Activated CD4-positive, alpha-beta T cell treated with anti-CD3 and anti-CD28 coated beads for 48 hours (primary cell): ENCODE measurements around the gene CNTF.

Source experiments
- DNase-seq: peaks from one replicate; pipeline ENCODE4 v3.0.0-alpha.2; 2020

Gene CNTF

DNA sequence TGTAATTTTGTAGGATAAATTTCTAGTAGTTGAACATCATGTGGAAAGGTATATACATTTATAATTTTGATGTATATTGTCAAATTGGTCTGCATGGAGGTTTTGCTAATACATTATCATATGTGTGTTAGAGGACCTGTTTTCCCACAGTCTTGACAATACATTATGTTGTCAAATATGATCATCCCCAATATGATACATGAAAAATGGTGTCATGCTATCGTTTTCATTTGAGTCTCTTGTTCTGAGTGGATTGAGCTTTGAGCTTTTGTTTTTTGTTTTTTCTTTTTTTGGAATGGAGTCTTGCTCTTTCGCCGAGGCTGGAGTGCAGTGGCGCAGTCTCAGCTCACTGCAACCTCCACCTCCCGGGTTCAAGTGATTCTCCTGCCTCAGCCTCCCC lies 14.1 kb upstream of the CNTF start:
- DNase-seq = no peak

DNA sequence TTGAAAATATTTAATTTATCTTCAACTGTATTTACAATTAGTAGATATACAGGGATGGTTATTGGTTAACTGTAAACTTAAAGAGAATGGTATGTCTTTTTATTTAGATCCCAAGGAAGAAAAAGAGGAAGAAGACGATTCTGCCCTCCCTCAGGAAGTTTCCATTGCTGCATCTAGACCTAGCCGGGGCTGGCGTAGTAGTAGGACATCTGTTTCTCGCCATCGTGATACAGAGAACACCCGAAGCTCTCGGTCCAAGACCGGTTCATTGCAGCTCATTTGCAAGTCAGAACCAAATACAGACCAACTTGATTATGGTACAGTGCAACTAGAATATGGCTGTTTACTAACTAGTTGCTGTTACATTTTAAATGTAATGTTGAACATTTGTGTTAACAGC lies 12.7 kb upstream of the CNTF start:
- no peak for DNase-seq

GRCh38 chr11:58613228-58613627 lies 9.2 kb upstream of the CNTF start:
- no peak for DNase-seq

DNA sequence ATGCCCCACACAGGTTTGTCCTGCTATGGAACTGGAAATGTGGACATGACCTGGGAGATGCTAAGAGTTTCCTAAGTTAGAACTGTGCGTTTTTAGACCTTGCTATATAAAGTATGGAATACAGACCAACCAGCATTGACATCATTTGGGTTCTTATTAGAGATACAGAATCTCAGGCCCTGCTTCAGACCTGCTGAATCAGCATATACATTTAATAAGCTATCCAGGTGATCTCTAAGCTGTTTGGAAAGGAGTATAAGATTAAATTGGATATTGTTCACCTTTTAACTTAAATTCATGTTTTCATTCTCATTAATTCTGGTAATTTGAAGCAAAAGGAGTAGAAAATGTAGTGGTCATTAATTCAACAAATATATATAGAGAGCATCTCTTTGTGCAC lies 6.9 kb upstream of the CNTF start:
- DNase-seq = no peak

DNA sequence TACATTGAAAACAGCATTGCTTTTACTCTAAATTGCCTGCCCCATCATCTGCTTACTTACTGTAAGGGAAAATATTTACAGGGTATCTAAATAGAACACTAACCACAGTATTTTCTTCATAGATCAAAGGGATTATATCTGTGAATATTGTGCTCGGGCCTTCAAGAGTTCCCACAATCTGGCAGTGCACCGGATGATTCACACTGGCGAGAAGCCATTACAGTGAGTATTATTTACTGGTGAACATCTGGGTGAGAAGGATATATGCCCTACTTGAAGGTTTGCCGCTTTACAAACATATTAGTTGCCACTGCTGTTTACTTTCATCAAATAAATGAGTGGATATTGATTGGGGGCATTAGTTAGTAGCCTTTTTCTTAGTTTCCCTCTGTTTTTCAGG lies 5.9 kb upstream of the CNTF start:
- no peak for DNase-seq

DNA sequence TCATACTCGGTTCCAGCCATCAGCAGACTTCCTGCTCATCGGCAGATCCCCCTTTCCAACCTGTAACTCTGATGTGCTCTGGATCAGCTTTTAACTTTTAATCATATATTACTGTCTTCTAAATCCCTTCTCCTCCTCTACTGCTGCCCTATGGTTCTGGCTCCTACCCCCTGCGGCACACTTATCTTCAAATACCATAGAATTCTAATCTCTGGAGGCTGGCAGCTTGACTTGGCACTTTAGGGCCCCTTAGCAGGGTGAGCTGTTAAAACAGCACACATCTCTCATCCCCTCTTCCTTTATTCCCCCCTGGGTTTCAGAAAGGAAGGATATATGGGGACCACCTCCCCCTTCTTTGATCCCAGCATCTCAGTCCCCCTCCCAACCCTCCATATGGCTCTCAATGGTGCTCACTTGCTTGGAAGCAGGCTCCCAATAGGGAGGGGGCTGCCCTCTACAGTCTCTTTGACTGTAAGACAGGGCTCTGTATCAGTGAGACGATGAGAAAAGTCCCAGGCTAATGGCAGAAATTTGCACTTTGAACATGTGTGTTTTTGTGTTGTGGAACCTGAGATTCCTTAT lies 4.4 kb upstream of the CNTF start:
- DNase-seq = no peak

DNA sequence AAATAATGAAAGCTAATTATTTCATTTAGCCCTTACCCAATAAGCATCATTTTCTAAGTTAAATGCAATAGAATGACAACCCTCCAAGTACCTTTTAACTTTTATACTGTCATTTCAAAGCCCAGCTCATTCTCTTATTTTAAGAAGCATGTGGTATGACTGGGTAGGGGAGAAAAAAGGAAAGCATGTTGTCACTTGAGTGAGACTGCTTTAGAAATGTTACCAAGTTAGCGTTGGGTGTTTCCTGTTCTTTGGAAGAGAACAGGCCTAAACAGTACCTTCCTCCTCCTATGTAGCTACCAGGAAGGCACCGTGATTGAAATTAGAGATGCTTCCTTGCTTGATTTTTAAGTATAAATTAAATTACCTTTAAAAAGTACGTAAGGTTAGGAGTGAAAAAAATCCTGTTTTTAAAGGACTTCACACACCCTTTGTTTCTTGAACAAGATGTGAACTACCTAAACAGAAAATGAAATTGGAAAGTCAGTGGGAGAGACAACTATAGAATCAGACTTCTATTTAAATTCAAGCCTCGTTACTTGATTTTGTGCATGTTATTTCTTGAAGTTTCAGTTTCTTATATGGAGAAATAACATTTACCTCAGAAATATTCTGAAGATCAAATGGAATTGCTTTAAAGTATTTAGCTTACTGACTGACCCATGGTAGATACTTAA lies 741 bp upstream of the CNTF start:
- DNase-seq = no peak

DNA sequence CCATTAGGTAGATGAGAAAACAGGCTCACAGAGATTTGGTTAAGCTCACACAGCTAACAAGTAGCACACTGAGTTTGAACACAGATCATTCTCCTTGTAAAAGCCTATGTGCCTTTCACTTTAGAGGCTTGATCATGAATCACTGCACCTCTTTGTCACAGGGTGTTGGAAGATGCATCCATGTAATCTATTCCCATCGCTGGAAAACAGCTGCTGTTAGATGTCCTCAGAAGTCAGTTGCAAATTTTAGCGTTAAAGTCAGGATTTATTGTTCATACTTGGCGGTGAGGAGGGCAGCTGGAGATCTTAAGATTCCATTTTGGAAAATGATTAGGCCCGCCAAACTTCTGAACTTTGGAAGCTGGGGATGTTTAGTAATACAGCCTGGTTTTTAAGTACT lies 2.6 kb downstream of the CNTF start:
- no peak for DNase-seq

GRCh38 chr11:58625826-58626460 lies 3.5 kb downstream of the CNTF start:
- no peak for DNase-seq

DNA sequence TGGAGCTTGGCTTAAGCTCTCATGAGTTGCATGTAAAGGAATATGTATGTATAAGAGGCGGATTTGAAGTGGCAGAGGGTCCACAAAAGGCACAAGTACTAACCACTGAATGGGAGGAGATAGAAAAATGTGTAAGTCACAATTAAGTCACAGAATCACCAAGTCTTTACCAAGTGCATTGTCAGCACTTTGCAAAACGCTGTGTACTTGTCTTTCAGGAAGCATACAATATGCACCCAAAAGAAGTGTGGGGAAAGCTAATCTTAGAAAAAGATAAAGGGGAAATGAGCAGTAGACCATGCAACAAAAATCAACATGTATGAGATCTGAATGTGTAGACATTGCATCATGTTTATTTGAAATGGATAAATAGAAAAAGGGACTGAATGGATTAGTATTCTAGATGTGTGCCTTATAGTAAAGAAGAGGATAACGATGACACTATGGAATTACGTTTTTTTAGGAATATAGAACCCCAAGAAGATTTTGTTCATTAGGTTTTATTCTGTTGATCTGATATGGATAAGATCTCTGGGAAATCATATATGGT lies 4.5 kb downstream of the CNTF start:
- no peak for DNase-seq

DNA sequence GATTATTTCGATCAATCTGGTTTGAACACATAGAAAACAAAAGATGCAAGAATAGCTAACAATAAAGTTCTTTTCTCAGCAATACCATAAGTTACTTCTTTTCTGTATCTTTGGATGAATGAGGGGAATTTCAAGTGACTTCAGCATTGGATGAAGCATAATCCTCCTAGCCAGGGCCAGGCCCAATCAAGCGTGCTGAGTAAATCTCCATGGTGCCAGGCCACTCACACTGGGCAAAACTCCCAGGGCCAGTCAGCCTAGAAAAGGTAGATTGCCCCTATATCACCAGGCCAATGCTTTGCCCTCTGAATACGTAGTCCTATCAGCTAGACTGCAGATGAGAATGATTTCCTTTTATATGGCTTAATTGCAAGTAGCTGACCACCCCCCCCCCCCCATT lies 6.0 kb downstream of the CNTF start:
- DNase-seq = no peak

DNA sequence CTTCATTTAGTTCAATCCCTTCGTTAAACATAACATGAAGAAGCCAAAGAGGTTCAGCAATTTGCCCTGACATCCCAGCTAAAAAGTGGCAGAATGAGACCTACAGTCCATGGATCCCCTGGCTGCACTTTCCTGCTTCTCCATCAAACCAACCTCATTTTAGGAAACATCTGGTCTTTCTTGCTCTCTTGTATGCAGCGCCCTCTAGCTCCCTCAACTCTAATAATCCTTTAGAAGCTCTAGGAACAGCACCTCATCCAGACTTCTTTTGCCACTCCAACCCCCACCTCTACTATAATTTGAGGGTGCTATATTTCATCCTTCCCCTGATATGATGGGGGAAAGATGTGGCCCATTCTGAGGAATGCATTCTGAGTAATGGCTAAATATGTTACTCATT lies 7.4 kb downstream of the CNTF start:
- no peak for DNase-seq

GRCh38 chr11:58631378-58631777 lies 8.9 kb downstream of the CNTF start:
- DNase-seq = no peak

GRCh38 chr11:58632510-58632909 lies 10.0 kb downstream of the CNTF start:
- DNase-seq = no peak

- DNase-seq = no peak
Observed at GRCh38 chr11:58636587-58636986, 14.1 kb downstream of the CNTF start.

DNA sequence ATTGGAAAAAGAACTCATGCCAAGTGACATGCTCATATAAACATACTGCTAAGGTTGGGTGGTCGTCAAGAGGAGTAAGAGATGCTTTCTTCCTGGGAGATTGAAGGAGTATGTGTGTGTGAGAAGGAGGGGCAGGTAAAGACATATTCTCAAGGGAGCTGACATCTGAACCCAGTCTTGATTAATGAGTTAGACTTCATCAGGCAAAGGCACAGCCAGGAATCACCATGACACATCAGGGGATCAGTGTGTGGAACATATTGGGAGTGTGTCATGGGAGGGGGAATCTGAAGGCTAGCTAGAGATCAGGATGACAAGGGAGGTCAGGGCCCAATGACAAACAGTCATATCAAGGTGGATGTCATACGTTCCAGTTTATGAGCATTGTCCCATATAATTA lies 14.9 kb downstream of the CNTF start:
- DNase-seq = no peak

DNA sequence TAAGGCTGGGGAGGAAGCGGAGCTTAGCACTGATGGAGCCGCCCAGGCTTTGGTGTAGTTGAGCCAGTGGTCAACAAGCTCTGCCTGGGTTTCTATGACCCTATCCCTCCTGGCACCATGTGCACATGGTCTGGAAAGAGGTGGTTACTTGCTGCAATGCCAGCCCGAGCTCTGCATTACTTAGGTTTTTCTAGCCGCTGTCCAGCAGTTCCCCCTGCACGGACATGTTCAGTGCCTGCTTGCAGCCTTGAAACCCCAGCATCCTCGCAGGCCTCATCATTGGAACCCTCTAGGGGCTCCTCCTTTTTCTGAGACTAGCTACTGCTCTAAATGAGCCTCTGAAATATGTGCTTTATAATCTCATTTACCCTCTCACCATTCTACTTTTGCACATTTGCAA lies 16.6 kb downstream of the CNTF start:
- no peak for DNase-seq

GRCh38 chr11:58639669-58640068 lies 17.2 kb downstream of the CNTF start:
- DNase-seq = no peak

DNA sequence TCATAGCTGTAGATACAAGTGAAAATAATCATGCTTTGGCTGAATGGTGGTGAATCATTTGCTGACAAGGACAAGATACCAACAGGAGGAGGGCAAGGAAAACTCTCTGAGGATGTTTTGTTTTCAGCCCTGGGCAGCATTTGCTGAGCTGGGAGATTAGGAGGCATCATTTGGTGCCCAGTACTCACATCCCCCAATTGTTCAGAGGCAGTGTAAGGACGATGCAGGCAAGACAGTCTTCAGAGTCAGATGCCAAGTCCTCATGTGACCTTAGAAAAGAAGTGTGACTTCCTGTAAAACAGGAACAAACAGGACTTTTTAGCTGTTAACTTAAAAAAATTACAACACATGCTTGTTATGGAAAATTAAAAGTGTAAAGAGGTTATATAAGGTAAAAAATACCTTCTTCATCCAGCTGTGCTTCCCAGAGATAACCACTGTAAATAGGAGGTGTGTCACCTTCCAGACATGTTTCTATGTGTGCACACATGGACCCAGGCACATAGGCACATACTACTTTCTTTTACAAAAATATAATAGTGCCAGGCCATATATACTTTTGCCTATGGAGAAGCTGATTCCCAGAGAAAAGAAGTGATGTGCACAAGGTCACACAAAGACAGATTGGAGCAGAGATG lies 18.0 kb downstream of the CNTF start:
- DNase-seq = no peak

GRCh38 chr11:58641341-58641740 lies 18.9 kb downstream of the CNTF start:
- DNase-seq = no peak

DNA sequence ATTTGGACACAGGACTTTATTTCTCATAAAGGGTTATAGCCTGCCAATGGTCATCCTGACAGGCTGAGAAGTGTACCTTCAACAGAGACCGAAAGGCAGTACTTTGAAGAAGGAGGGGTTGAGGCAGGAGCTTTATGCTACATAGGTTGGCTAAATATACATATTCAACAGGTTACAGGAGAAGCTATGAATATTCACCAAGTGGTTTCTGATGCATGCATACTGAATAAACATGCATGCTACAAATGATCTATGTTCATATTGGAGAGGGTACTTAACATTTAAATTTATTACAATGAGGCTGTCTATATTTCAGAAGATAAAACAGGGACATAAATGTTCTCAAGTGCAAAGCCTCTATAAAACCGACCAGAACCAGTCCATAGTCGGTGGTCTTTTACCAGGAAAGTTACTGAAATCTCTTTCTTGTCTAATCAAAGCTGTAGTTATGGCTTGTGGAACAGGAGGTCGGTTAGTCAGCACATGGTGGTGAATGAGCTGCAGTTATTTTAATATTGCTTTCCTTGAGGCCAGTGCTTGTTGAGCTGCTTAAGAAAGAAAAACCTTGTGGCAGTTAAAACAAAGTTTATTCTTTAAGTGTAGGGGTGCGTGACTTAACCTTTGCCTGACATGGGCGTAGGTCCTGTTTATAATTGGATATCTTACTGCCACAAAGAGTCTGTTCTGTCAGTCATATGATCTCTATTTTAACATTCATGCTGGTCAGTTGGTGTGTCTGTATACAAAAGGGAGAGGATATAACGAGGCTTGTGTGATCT lies 19.5 kb downstream of the CNTF start:
- no peak for DNase-seq

DNA sequence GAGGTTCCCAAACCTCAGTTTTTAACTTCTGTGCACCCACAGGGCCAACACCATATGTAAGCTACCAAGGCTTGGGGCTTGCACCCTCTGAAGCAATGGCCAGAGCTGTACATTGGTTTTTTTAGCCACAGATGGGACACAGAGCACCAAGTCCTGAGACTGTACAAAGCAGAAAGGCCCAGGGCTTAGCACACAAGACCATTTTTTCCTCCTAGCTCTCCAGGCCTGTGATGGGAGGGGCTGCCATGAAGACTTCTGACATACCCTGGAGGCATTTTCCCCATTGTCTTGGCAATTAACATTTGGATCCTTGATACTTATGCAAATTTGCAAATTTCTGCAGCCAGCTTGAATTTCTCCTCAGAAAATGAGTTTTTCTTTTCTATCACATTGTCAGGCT lies 23.4 kb downstream of the CNTF start:
- DNase-seq = no peak

DNA sequence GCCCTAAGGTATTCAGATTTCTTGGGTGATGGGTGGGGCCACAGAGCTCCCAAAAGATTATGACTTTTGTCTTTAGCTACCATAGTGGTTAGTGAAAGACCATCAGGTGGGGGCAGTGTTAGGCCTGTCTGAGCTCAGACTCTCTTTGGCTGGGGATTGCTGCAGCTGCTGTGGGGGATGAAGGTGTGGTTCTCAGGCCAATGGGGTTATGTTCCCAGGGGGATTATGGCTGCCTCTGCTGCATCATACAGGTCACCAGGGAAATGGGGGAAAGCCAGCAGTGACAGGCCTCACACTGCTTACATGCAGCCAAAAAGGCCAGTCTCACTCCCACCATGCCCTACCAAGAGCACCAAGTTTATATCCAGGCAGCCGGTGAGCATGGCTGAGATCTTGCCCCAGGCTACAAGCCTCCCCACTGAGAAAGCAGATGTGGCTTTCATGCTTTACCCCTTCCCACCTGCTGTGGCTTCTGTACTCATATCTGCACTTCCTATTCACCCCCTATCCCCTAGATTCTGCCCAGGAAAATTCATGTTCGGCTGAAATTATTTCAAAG lies 24.8 kb downstream of the CNTF start:
- no peak for DNase-seq
